ENCODE results near the gene GPR107.

GPR107 gene

DNA sequence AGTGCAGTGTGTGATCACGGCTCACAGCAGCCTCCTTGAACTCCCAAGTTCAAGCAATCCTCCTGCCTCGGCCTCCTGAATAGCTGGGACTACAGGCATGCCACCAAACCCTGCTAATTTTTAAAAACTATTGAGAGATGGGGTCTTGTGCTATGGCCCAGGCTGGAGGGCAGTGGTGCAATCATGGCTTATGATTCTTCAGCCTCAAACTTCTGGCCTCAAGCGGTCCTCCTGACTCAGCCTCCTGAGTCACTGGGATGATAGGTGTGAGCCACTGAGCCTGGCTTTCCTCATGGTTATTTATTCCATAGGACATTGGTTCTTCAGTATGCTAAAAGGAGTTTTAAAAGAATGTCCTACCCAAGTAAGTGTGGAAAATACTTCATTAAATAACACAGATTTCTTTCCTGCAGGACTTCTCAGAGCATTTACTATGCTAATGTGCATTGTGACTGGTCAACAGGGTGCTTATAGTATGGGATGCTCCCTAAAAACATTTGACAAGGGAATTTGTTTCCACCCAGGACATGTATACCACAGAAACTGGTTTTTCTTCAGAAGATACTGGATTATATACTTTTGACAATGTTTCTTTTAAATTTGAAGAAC, 107.3 kb downstream of the GPR107 start:
- no peak for DNase-seq (ENCODE audit: low read depth)

DNA sequence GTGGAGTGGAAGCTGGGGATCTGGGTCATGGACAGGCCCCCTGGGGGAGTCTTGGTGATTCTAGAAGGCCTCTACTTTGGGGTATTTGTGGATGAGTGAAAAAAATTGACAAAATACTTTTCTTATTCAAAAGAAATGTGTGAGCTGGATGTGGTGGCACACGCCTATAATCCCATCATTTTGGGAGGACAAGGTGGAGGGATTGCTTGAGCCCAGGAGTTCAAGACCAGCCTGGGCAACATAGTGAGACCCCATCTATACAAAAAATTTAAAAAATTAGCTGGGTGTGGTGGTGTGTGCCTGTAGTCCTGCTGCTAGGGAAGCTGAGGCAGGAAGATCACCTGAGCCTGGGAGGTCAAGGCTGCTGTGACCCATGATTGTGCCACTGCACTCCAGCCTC, 111.9 kb downstream of the GPR107 start:
- DNase-seq (ENCODE audit: low read depth), result no peak

DNA sequence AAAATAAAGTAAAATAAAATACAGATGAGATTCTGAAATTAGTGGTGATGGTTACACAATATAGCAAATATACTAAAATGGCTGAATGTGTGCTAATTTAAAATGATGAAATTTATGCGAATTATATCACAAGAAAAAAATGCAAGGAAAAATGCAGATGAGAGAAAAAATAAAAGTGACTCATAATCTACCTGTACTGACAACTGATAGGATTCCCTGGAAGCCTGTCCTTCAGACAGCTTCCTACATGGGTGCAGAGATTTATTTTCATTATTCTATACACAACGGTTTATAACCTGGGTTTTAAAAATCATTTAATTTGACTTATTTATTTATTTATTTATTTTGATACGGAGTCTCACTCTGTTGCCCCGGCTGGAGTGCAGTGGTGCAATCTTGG, 112.7 kb downstream of the GPR107 start:
- DNase-seq (ENCODE audit: low read depth), result no peak

DNA sequence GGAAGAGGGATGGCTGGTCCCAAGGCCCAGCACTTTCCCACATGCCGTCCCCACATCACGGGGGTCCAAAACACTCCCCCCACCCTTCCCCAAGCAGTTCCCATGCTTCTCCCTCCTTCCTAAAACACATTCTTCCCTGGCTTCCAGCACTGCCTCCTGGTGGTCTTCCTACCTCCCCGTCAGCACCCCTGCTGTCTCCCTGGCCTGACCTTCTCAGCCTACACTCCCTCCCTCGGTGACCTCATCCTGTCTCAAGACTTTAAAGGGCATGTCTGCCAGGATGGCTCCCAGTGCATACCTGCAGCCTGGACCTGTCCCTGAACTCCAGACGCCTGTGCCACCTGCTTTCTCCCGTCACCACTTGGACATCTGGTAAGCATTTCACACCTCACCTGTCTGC, 114.2 kb downstream of the GPR107 start:
- DNase-seq (ENCODE audit: low read depth), result no peak

DNA sequence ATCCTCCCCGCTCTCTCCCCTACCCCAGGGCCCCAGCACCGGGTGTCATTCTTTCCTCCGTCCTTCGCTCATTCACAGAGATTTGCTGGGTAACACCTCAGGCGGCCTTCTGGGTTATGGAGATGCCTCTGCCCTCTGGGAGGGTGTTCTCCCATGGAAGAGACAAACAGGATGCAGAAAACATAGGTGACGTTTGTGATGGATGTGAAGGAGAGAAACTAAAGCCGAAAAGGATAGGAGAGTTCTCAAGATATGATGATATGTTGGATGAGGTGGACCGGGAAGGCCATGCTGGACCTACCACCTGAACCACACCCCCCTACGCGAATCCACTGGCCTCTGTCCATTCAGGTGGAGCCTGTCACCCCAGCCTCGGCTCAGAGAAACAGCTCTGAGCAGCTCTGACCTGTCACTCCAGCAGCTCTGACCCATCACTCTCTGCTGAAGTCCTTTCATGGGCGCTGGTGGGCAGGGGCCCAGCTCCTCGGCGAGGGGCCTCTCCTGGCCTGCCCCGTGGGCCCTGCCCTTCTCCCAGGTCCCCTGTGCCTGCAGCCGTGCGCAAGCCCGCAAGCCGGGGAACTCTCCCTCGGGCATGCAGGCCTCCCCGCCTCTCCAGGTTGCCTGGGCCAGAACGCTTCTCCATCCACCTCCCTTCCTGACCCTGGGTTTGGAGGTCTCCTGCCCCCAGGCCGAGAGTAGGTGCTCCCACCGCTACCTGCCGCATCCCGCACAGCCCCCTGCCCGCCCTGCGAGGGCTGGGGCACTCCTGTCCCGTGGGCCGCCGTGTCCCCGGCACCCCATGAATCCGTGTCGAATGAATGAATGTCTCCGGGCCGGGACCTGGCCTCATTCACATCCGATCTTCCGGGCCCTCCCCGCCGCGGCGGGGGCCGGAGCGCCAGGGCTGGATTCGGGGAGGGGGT, 117.8 kb downstream of the GPR107 start:
- DNase-seq (ENCODE audit: low read depth), result no peak

DNA sequence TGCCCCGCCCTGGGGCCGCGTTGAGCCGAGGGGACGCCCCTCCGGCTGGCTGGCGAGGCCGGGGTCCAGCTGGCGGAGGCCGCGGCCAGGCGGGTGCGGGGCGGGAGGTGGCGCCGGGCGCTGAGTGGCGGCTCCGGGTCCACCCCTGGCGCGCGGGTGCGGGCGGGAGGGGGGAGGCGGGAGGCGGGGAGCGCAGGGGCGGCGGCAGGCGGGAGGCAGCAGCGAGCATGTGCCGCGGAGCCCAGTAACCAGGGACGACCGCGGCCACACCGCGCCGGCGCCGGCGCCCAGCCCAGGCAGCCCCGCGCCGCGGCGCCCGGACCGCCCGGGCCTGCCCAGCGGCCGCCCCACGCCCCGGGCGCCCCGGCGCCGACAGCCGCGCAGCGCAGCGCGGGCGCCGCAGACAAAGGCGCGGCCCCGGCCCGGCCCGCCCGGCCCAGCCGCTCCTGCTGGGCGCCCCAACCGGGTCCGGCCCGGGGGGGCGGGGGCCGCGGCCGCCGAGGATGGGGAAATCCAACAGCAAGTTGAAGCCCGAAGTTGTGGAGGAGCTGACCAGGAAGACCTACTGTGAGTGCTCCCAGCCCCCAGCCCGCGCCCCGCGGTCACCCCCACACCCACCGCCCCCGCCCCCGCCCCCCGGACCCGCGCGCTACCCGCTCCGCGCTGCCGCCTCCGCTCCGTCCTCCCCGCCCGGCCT, 118.6 kb downstream of the GPR107 start, which contains the start of gene NCS1:
TSS of gene NCS1 (plus strand) at position 244 of the 697 bp plus-strand sequence. CDS start at position 504, 260 bp downstream.
- DNase-seq (ENCODE audit: low read depth), result no peak

DNA sequence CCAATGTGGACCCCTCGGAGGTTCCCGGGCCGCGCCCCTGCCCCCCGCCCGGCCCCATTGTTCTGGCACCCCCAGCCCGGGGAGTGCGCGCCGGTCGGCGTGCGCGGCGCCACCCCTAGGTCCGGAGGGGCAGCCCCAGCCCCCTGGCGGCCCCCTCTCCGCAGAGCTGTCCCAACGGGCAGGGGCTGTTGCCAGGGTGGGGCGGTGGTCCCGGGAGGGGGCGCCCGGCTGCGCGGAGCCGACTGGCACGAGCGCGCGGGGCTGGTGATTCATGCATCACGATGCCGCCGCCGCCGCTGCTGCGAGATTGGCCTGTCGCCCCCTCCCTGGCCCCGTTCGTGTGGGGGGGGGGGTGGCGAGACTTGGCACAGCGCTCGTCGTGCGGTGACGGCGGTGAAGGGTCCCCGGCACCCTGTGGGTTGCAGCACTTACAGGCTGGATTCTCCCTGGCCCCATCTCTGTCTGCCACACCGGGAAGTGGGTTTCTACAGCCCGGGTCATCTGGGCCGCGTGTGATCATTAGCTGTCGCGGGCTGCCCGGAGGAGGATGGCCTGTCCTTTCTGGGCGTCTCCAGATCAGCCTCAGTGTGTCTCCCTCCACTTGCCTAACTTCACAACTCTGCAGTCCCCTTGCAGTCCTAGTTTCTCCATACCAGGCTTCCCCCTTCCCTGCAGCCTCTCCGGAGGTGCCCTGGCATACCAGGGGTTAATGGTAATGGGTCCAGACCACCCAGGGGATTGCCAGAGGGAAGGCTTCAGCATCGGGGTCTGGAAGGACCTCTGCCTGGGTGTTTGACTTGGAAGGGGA, 119.4 kb downstream of the GPR107 start:
- DNase-seq (ENCODE audit: low read depth), result no peak

DNA sequence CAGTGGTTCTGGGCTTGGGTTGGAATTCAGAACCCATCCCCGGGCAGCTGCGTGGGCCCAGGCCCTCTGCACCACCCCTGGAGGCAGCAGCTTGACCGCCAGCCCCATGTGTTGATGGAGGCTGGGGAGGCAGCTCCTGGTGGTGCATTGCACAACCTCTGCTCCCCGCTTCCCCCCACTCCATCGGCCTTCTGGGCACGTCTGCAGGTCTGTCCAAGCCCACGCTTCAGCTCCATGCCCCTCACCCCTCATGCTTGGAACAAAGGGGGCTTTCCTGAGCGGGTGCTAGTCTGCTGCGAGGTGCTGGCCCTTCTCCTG, 119.9 kb downstream of the GPR107 start:
- no peak for DNase-seq (ENCODE audit: low read depth)

DNA sequence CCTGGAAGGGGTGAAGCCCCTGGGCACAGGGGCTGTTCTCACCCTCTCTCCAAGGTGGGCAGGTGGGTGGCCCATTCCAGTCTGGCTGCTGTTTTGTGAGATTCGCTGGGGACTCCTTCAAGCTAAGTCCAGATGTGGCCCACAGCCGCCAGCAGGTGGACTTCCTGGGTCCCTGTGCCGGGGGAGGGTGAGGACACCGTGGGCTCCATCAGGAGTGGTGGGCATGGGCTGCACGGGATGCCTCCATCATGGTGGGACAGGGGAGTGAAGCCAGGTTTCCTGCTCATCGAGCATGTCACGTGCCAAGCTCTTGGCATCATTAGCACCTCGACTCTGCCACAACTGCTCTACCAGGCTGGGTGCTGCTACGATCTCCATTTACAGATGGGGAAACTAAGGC, 120.3 kb downstream of the GPR107 start:
- no peak for DNase-seq (ENCODE audit: low read depth)

DNA sequence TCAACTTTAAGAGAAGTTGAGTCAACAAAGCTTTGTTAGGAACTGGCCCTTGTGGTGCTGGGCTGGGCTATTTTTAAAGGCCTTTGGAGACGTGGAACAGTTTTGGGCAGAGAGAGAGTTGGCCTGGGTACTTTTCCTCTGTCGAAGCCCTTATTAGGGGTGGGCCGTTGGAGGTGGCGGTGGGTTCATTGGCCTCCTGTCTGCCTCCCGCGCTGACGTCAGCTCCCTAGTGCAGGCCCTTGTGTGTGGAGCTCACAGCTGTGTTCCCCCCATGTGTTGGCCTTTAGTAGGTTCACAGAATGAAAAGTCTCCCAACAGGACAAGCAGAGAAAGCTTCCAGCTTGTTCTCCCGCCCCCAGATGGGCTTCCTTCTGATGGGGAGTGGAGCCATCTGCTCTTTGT, 121.2 kb downstream of the GPR107 start:
- no peak for DNase-seq (ENCODE audit: low read depth)

DNA sequence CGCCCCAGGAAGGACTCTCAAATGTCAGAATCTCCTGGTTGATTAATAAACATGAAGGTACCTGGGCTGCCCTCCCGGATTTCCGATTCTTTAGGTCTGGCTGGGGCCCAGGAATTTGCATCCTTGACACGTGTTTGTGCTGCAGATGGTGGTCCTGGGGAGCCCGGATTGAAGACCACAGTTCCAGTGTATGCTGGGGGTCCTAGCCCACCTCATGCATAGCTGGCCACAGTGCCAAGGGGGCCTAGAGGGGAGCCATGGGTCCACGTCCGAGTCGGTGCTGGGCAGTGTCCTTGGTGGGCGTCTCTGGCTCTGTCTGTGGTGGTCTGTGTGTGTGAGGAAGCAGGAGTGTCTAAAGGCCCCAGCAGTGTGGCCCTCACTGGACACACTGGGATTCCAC, 121.6 kb downstream of the GPR107 start:
- DNase-seq (ENCODE audit: low read depth), result no peak

DNA sequence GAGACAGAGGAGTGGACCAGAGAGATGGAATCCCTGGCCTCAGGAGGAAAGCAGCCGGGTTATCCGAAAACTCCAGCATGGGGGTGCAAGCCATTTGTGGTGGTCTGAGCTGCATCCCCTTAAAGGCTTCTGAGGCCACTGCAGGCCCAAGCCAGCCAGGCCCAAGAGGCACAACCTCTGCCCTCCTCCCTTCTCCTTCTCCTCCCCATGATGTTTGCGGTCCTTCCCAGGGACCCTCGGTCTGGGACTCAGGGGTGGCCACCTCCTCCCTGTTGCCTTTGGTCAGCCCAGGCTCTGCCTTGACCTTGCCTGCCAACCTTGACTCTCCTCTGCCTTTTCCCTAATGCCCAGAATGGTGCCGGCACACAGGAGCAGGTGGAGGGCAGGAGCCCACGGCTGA, 123.1 kb downstream of the GPR107 start:
- DNase-seq (ENCODE audit: low read depth), result no peak

DNA sequence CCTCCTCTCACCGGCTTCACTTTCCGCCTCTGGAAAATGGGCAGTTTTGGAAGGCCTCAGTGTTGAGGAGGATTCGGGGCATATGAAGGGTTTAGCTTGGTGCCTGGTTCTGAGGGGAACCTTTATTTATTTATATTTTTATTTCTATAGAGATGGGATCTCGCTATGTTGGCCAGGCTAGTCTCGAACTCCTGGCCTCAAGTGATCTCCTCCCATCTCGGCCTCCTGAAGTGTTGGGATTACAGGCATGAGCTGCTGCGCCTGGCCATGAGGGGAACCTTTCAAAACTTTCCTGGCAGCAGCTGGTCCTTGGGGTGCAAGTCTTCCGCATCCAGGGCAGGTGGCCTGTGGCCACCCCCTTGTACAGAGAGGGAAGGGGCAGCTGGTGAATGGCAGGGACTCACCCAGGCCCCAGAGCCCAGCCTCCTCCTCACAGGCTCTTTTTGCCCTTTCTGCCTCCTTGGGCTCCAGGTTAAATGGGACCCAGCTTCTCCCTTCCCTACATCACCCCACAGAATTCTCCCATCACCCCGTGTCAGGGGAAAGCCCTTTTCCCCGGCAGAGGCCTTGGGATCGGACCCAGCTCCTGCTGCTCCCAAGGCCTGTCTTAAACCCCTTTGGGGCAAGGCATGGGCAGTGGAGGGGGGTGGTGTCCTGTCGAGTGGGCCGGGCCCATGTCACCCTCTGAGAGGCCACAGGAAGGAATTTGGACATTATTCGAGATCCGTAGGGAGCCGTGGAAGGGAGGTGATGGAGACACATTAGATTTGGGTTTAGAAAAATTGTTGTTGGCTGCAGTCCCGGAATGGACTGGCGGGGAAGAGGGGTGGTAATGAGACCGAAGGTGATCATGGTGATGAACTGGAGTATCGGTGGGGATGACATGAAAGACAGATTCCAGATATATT, 124.4 kb downstream of the GPR107 start:
- no peak for DNase-seq (ENCODE audit: low read depth)

DNA sequence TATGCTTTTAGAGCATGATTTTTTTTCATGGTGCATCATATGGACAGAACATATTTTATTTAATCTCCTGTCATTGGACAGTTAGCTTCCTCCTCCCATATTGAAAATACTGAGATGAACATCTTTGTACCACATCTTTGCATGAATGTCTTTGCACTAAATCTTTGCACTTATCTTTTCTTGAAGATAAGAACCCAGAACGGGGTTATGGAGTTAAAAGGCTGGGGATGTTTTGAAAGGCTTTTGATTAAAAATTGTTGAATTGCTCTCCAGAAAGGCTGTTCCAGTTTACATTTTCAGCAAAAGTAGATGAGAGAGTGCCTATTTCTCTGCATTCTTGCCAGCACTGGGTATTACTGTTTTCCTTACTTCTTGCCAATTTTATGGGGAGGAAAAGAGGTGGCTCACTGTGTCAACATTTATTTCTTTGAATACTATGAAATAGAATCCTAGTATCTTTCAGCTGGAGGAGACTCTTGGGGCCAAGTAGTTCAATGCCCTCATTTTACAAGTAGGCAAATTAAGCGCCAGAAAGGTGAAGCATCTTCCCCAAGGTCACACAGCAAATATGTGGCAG, 125.7 kb downstream of the GPR107 start:
- no peak for DNase-seq (ENCODE audit: low read depth)

DNA sequence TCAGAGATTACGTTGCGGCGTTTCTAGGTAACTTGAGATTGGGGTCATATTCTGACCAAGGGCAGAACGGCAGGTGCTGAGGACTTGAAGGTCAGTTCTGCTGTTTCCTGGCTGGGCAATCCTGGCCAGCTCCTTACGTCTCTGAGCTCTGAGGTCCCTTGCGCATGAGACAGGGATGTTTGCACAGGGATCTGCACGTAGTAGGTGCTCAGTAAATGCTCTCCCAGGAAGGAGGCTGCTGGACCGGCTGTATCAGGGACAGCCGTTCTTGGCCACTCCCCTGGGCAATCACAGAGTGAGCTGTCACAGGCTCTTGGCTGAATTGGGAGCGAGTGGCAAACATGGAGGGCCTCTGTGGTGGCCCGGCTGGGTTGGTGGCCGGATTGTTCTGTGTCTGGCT, 126.8 kb downstream of the GPR107 start:
- DNase-seq (ENCODE audit: low read depth), result no peak

DNA sequence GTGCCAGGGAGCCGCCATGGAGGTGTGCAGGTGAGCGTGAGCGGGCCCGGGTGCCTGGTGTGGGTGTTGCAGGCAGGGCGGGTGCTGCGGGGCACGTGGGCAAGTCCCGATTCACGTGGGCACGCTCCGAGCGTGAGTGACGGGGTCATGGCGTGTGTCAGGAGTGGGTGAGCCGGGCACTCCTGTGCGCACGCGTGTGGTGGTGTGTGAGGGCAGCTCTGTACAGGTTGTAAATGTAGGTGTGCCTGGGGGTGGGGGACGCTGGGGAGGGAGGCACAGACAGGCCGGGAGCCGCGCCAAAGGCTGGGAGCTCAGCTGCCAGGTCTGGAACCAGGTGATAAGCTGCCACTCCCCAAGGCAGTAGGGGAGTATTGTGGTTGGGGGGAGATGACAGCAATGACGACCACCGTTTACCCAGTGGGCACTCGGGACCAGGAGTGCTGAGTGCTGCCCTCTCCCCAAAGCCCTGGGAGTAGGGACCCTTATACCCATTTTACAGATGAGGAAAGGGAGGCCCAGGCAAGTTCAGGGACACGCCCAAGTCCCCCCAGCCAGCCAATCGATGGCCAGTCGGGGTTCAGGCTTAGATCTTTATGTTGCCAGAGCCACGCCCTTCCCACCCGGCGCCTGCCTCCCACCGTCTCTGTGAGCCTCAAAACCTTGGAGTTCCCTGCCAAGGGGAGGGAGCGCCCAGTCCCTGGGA, 128.1 kb downstream of the GPR107 start:
- DNase-seq (ENCODE audit: low read depth), result no peak

DNA sequence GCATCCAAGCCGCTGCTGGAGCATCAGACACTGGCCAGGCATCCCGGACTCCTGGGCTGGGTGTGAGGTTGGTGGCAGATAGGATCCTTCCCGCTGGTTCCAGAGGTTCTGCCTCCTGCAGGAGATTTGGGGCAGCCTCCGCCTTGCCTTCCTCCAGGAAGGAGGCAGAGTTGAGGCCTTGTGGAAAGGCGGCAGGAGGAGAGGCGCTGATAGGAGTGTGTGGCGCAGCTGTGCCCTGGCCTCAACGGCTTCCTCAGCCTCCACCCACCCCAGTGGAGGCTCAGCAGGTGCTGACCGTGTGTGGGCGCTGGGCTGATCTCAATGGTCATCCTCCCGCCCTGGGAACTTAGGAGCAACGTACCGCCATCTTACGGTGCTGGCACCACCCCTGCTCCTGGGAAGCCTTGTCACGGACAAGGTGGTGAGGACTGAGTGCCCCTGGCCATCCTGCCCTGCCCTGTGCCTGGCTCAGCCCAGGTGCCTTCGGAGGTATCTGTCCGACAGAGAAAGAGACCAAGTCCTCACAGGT, 128.7 kb downstream of the GPR107 start:
- no peak for DNase-seq (ENCODE audit: low read depth)

DNA sequence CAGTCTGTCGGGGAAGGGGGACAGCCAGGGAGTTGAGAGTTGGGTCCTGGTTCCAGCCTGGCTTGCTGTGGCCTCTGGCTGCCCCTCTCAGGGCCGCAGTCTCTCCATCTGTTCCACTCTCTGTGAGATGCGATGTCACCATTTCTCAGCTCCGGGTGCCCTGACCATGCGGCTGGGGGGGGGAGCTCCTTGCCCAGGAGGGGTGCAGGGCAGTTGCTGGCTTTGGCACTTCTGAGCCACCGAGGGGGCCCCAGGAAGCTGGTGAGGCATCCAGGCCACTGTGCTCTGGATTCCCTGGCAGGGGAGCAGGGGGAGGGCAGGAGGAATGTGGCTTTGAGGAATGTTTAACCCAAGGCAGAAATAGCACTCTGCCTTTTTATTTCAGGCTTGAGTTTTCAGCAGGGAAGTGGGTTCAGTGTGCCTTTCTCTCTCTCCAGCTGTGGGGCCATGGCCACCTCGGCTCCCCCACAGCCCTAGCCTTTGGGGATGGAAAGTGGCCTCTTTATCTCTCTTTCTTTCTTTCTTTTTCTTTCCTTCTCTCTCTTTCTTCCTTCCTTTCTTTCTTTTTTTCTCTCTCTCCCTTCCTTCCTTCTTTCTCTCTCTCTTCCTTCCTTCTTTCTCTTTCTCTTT, 129.5 kb downstream of the GPR107 start:
- DNase-seq (ENCODE audit: low read depth), result peak; percentile 59

DNA sequence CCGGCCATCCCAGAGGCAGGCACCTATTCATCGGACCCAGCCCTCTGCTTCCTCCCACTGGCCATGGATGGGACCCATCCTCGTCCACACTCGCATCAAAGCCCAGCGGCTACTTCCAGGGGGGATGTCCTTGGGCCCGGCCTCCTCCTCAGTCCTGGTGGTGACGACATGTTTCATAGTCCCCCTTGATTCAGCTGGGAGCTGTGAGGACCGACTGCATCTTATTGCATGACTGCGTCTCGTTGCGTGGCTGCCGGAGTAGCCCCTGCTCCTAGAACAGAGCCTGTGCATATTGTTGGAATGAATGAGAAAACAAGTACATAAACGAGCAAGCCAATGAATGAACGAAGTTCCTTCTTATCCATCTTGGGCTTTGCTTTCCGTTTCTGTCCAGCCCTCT, 131.3 kb downstream of the GPR107 start:
- no peak for DNase-seq (ENCODE audit: low read depth)

Data from GM04504 (cell line).